GM23248 (cell line): ENCODE data around the gene LDLRAD2.

ENCODE experiments used
- EZH2 ChIP-seq: fragments of 200-600 bp; sonication (generic); IDR thresholded peaks from 2 replicates; pipeline ENCODE4 v1.6.1; 2018; ENCODE audit warnings: antibody characterized with exemption, mild to moderate bottlenecking; ENCODE audit not compliant: insufficient read depth, poor library complexity, severe bottlenecking
- EZH2phosphoT487 ChIP-seq: fragments of 200-600 bp; sonication (generic); IDR thresholded peaks from 2 replicates; pipeline ENCODE4 v1.6.1; 2018; ENCODE audit warnings: antibody characterized with exemption, moderate library complexity, mild to moderate bottlenecking, low read depth; ENCODE audit not compliant: insufficient read depth

GRCh38 chr1:21874328-21874727 lies 62.3 kb downstream of the LDLRAD2 start:
- TF ChIP-seq EZH2phosphoT487 (no peak), EZH2 (no peak)
